Activated gamma-delta T cell treated with Interleukin-2 at 50 U/mL for 16 hours (primary cell): ENCODE measurements around the gene CCDC158.
"Not testable (repeated sequence)": the region's sequence is repeated elsewhere in the genome, so short reads cannot be mapped to it uniquely, and the experiment has no call there.

Source experiments
- DNase-seq: peaks from one replicate; pipeline ENCODE4 v3.0.0-alpha.2; 2020

Gene CCDC158

GRCh38 chr4:76307660-76308014, 113.3 kb downstream of the CCDC158 start:
- DNase-seq, result no peak

- DNase-seq, result no peak
Observed at GRCh38 chr4:76306882-76307659, 113.9 kb downstream of the CCDC158 start.

- DNase-seq, result no peak
Observed at GRCh38 chr4:76305971-76306881, 114.7 kb downstream of the CCDC158 start, which contains the start of gene STBD1. Gene STBD1, plus strand, starts transcription at chr4:76306733. Its CDS starts 37 bp downstream, at chr4:76306770.

DNA sequence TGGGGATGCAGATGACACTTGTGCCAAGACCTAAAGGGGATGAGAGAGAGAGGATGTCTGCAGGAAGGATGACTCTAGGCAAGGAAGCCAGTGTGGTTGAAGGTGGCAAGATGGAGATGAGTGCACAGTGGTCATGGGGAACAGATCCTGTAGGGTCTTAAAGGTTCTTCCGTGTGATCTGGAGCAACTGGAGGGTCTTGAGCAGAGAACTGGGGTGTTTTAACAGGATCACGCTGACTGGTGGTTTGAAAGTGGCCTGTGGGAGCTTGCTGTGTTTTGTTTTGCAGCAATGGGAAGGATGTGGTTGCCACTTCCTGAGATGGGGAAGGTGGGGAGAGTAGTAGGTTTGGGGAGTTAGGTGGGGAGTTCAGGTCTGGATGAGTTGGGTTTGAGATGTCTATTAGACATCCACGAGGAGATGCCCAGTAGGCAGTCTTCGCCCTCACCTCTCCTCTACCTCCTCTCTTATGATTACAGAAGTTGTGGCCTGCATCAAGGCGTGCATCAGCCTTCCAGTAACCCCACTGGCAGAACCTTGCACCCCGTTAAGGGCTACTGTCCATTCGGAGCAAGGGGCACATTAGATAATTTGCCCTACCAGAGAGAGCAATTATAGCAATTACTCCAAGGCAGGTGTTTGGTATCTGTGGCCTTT, 115.8 kb downstream of the CCDC158 start:
- DNase-seq, result no peak

- no peak for DNase-seq
Observed at GRCh38 chr4:76302826-76303438, 118.0 kb downstream of the CCDC158 start.

GRCh38 chr4:76301775-76302162, 119.2 kb downstream of the CCDC158 start:
- no peak for DNase-seq

DNA sequence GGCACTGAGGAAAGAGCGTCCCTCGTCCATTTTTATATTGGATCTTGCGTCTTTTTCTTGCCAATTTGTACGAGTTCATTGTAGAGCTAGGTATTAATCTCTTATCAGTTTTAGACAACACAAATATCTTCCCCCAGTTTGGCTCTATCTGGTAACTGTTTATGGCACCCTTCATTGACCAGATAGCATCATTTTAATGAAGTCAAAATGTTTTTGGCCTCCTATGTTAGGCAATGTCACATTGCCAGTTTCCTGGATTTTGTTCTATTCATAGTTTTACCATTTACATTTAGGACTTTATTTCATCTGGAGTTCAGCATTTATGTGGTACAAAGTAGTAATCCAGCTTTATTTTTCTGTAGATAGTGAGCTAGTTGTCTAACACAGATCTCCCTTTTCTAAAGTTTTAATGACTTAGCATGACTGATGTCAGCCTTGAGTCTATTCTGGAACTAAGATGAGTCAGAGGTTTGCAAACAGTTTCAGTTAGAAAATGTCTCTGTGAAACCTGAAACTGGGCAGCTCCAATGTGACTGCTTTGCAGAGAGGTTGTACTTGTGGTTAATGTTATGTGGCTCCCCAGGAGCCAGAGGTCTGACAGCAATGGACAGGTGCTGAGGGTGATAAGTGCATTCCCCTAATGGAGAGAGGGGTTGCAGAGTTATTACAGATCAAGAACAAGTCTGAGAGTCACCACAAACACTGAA, 119.7 kb downstream of the CCDC158 start:
- DNase-seq, result no peak

GRCh38 chr4:76300012-76300411, 120.9 kb downstream of the CCDC158 start:
- no peak for DNase-seq

GRCh38 chr4:76298227-76298626, 122.7 kb downstream of the CCDC158 start:
- DNase-seq, result no peak

- DNase-seq, result no peak
Observed at GRCh38 chr4:76296286-76296820, 124.6 kb downstream of the CCDC158 start.

GRCh38 chr4:76293772-76294171, 127.2 kb downstream of the CCDC158 start:
- DNase-seq, result no peak

- no peak for DNase-seq
Observed at GRCh38 chr4:76292730-76293129, 128.2 kb downstream of the CCDC158 start.

GRCh38 chr4:76287811-76288210, 133.1 kb downstream of the CCDC158 start:
- DNase-seq, result not testable (repeated sequence)

GRCh38 chr4:76283900-76284299, 137.0 kb downstream of the CCDC158 start:
- no peak for DNase-seq

DNA sequence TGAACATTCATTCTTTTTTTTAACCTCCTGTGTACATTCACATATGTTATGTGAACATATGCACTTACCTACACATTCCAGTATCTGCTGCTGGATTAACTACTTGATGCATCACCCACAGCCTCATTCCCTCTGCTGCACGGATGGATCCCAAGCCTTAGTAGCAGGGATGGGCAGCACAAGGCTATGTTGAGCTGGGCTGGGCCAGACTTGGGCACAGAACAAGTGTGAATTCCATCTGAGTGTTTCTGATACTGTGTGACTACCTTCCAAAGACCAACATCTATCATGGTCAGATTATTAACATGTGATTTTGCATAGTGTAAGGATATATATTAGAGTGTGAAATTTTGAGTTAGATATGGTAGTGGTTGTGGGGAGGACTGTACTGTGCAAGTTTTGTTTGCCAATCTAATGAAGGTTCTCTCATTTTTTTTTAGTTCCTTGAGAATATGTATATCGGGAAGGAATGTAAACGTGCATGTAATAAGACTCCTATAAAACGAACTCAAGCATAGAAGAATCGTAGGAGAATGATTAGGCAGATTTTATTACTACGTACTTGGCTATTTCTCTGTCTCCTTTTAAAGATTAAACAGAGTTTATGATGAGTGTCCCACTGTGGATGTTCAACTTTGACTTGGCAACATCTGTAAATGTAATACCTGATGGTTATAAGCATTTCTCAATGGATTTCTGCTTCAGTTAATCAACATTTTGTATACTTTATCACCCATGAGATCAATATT, 137.8 kb downstream of the CCDC158 start:
- DNase-seq, result no peak

GRCh38 chr4:76281594-76281993, 139.3 kb downstream of the CCDC158 start:
- DNase-seq, result not testable (repeated sequence)

DNA sequence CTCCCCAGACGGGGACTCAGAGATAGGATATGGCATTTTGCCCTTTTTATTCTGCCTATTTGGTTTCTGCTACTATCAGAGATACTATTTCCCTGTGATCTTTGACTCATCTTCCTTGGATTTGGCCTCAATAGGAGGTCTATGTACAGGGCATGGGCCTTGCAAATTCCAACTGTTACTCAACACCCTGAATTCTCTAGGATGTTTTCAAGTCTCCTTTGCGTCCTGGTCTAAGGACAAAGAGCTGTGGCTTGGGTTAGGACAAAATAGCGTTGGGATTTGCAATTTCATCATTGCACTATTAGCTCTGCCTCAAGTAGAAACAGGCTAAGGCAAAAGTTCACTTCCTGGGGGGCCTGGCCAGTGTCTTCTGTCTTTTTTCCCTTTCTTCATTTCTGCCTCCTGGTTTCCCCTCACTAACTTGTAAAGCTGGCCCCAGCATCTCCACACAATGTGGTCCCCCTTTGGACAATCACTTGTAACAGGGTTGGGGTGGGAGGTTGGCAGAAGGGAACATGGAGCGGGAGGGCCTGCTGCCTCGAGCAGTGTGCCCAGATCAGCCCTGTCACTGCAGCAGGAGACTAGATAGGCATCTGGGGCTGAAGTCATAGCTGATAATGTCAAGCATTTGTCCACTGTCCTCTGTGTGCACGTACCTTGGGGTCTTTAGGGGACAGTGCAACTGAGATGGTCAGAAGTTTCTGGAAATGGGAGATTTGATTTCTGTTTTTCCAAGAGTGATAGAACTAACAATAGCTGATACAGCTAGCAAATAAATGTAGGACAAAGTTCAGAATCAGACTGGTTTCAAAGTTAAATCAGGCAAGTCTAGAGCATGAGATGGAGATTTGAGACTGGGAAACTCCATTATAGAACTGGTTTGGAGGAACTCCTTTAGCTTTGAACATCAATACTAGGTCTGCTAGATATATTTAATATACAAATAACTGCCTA, 140.2 kb downstream of the CCDC158 start:
- DNase-seq, result no peak

GRCh38 chr4:76279462-76279861, 141.5 kb downstream of the CCDC158 start:
- no peak for DNase-seq

GRCh38 chr4:76278583-76278982, 142.4 kb downstream of the CCDC158 start:
- DNase-seq, result no peak

GRCh38 chr4:76277667-76278066, 143.3 kb downstream of the CCDC158 start:
- no peak for DNase-seq
